ENCODE measurements around the gene NRXN3. TPM values are rescaled to one million over a fixed set of nuclear protein-coding genes. Genes with fewer than 3 reads are reported as not detected.

NRXN3 gene
- total and polyA plus RNA-seq, 8 donors, result 1.3 to 7.6 (median 1.5) TPM

- Histone ChIP-seq H3K36me3 (no peaks in the 10 kb centered on the region), H3K4me1 (no peaks in the 10 kb centered on the region), H3K4me3 (no peak overlapping the region), H3K27ac (no peak overlapping the region), H3K27me3 (no peaks in the 10 kb centered on the region), H3K9me3 (no peaks in the 10 kb centered on the region)
- no peak for ATAC-seq
- TF ChIP-seq, protein P1, sequence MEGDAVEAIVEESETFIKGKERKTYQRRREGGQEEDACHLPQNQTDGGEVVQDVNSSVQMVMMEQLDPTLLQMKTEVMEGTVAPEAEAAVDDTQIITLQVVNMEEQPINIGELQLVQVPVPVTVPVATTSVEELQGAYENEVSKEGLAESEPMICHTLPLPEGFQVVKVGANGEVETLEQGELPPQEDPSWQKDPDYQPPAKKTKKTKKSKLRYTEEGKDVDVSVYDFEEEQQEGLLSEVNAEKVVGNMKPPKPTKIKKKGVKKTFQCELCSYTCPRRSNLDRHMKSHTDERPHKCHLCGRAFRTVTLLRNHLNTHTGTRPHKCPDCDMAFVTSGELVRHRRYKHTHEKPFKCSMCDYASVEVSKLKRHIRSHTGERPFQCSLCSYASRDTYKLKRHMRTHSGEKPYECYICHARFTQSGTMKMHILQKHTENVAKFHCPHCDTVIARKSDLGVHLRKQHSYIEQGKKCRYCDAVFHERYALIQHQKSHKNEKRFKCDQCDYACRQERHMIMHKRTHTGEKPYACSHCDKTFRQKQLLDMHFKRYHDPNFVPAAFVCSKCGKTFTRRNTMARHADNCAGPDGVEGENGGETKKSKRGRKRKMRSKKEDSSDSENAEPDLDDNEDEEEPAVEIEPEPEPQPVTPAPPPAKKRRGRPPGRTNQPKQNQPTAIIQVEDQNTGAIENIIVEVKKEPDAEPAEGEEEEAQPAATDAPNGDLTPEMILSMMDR (IDR thresholded peaks at IDR 0.05), result no peak
- DNase-seq, result no peak
- intact Hi-C loops (cut with DNase I), result no loop called here
Observed at GRCh38 chr14:79150226-79150625, 980.1 kb downstream of the NRXN3 start.

DNA sequence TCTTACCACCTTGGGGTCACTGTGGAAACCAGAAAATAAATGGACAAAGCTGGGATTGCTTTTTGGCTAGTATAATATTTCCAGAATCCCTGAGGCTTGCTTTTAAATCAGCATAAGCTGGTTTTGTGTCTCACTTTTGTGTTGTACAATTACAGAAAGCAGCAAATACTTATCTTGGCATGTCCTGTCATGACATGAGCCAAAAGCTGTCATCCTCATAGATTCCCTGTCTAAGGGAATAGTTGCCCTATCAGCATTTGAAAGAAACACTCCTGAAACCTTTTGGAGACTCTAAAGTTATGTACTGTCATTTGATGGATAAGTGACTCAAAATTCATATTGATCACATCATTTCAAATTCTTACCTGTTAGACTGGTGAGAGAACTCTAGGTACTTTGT is 987.2 kb downstream of the NRXN3 start:
- ATAC-seq (no peak), DNase-seq (no peak)
- H3K4me3 ChIP-seq, result no peak overlapping the region
- H3K36me3 ChIP-seq, result no peaks in the 10 kb centered on the region
- no peaks in the 10 kb centered on the region for H3K27me3 ChIP-seq
- H3K27ac ChIP-seq, result no peak overlapping the region
- H3K4me1 ChIP-seq, result no peaks in the 10 kb centered on the region
- intact Hi-C loops (cut with DNase I), result no loop called here
- no peaks in the 10 kb centered on the region for H3K9me3 ChIP-seq
- TF ChIP-seq, protein P1 (IDR thresholded peaks at IDR 0.05), result no peak

DNA sequence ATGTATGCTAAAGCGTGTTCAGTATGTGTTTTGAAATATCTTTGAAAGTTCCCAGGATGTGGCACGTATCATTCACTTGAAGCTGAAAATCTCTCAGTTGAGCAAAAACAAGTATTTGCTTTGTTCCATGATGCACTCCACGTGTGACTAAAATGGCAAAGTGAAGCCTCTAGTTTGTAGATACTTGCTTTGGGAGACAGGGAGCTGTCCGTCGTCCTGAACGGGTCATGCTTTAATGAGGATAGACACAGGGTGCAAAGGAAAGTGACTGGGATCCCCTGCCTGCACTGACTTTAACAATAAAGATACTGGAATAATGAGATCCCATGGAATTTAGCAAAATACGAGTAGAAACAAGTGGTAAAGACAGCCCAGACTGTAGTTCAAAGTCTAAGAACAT is 991.4 kb downstream of the NRXN3 start:
- intact Hi-C loops (cut with DNase I), result no loop called here
- H3K4me3 ChIP-seq, result no peak overlapping the region
- H3K36me3 ChIP-seq, result no peaks in the 10 kb centered on the region
- no peaks in the 10 kb centered on the region for H3K4me1 ChIP-seq
- no peaks in the 10 kb centered on the region for H3K27me3 ChIP-seq
- DNase-seq (peak in 2 of 4 donors; percentile 33 to 49), ATAC-seq (peak; percentile 53)
- H3K27ac ChIP-seq, result no peak overlapping the region
- H3K9me3 ChIP-seq, result no peaks in the 10 kb centered on the region
- TF ChIP-seq, protein P1 (IDR thresholded peaks at IDR 0.05), result no peak

GRCh38 chr14:79162833-79163232 is 992.7 kb downstream of the NRXN3 start:
- no peaks in the 10 kb centered on the region for H3K9me3 ChIP-seq
- no peaks in the 10 kb centered on the region for H3K27me3 ChIP-seq
- H3K4me1 ChIP-seq, result no peaks in the 10 kb centered on the region
- TF ChIP-seq, protein P1 (IDR thresholded peaks at IDR 0.05), result no peak
- intact Hi-C loops (cut with DNase I), result no loop called here
- DNase-seq, result no peak
- no peak overlapping the region for H3K4me3 ChIP-seq
- ATAC-seq, result no peak
- H3K27ac ChIP-seq, result no peak overlapping the region
- H3K36me3 ChIP-seq, result no peaks in the 10 kb centered on the region

GRCh38 chr14:79165471-79166090 is 995.4 kb downstream of the NRXN3 start:
- Histone ChIP-seq H3K4me3 (no peak overlapping the region), H3K27me3 (no peaks in the 10 kb centered on the region), H3K36me3 (no peaks in the 10 kb centered on the region), H3K4me1 (no peaks in the 10 kb centered on the region), H3K9me3 (no peaks in the 10 kb centered on the region), H3K27ac (no peak overlapping the region)
- TF ChIP-seq, protein P1 (IDR thresholded peaks at IDR 0.05), result no peak
- intact Hi-C loops (cut with DNase I), result no loop called here
- ATAC-seq, result no peak
- no peak for DNase-seq

Data from left lung (tissue), 10 donors.